Measurements from ENCODE around the gene IGFALS. TPM values are rescaled to one million over a fixed set of nuclear protein-coding genes. Genes with fewer than 3 reads are reported as not detected.

Gene IGFALS
- polyA plus RNA-seq, 1 donor from 2014 or later, result 1.2 TPM

GRCh38 chr16:1780677-1781072 is 12.8 kb downstream of the IGFALS start:
- Histone ChIP-seq H4K20me1 (ENCODE audit: insufficient read depth) (peaks cover 28% of the 10 kb centered on the region), H3K9me3 (ENCODE audit: low read length) (no peaks in the 10 kb centered on the region), H3K4me3 (ENCODE audit: low read length) (peak overlapping the region; percentile 95), H2AFZ (ENCODE audit: low read depth, low read length) (no peak overlapping the region), H3K27ac (ENCODE audit: low read length) (no peak overlapping the region), H3K79me2 (replicated peaks; ENCODE audit: insufficient read depth, low read length) (peaks cover 34% of the 10 kb centered on the region), H3K4me2 (ENCODE audit: low read length) (no peak overlapping the region), H3K36me3 (ENCODE audit: insufficient read depth, low read length) (no peaks in the 10 kb centered on the region), H3K9ac (ENCODE audit: low read length) (peak overlapping the region; percentile 82), H3F3A (ENCODE audit: insufficient read depth, low read length, poor library complexity, severe bottlenecking) (no peaks in the 10 kb centered on the region), H3K27me3 (ENCODE audit: insufficient read depth, low read depth, low read length) (no peaks in the 10 kb centered on the region), H3K9me2 (ENCODE audit: insufficient read depth, low read length) (no peaks in the 10 kb centered on the region)
- no peak for TF ChIP-seq SMC3 (conservative IDR thresholded peaks at IDR 0.05; ENCODE audit: poor library complexity)
- TF ChIP-seq EP300 (conservative IDR thresholded peaks at IDR 0.05; ENCODE audit: poor library complexity, severe bottlenecking), result no peak
- no peak for TF ChIP-seq TAF1 (IDR thresholded peaks at IDR 0.05; ENCODE audit: low read depth)
- no peak for TF ChIP-seq CTCF (IDR thresholded peaks at IDR 0.05; ENCODE audit: poor library complexity, severe bottlenecking)
- TF ChIP-seq, protein P1, sequence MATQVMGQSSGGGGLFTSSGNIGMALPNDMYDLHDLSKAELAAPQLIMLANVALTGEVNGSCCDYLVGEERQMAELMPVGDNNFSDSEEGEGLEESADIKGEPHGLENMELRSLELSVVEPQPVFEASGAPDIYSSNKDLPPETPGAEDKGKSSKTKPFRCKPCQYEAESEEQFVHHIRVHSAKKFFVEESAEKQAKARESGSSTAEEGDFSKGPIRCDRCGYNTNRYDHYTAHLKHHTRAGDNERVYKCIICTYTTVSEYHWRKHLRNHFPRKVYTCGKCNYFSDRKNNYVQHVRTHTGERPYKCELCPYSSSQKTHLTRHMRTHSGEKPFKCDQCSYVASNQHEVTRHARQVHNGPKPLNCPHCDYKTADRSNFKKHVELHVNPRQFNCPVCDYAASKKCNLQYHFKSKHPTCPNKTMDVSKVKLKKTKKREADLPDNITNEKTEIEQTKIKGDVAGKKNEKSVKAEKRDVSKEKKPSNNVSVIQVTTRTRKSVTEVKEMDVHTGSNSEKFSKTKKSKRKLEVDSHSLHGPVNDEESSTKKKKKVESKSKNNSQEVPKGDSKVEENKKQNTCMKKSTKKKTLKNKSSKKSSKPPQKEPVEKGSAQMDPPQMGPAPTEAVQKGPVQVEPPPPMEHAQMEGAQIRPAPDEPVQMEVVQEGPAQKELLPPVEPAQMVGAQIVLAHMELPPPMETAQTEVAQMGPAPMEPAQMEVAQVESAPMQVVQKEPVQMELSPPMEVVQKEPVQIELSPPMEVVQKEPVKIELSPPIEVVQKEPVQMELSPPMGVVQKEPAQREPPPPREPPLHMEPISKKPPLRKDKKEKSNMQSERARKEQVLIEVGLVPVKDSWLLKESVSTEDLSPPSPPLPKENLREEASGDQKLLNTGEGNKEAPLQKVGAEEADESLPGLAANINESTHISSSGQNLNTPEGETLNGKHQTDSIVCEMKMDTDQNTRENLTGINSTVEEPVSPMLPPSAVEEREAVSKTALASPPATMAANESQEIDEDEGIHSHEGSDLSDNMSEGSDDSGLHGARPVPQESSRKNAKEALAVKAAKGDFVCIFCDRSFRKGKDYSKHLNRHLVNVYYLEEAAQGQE (IDR thresholded peaks at IDR 0.05; ENCODE audit: borderline replicate concordance), result no peak
- no peak for TF ChIP-seq EZH2 (IDR thresholded peaks at IDR 0.05; ENCODE audit: borderline replicate concordance, insufficient read depth, low read length, poor library complexity, severe bottlenecking)
- TF ChIP-seq RAD21 (conservative IDR thresholded peaks at IDR 0.05), result no peak
- no peak for TF ChIP-seq POLR2AphosphoS5 (IDR thresholded peaks at IDR 0.05)

GRCh38 chr16:1779741-1780676 is 13.5 kb downstream of the IGFALS start:
- peaks cover 31% of the 10 kb centered on the region for H3K79me2 ChIP-seq (replicated peaks; ENCODE audit: insufficient read depth, low read length)
- no peak overlapping the region for H2AFZ ChIP-seq (ENCODE audit: low read depth, low read length)
- H3K36me3 ChIP-seq (ENCODE audit: insufficient read depth, low read length), result no peaks in the 10 kb centered on the region
- H3K9me3 ChIP-seq (ENCODE audit: low read length), result no peaks in the 10 kb centered on the region
- H3K27me3 ChIP-seq (ENCODE audit: insufficient read depth, low read depth, low read length), result no peaks in the 10 kb centered on the region
- no peak overlapping the region for H3K4me3 ChIP-seq (ENCODE audit: low read length)
- no peaks in the 10 kb centered on the region for H3F3A ChIP-seq (ENCODE audit: insufficient read depth, low read length, poor library complexity, severe bottlenecking)
- peaks cover 28% of the 10 kb centered on the region for H4K20me1 ChIP-seq (ENCODE audit: insufficient read depth)
- H3K27ac ChIP-seq (ENCODE audit: low read length), result no peak overlapping the region
- H3K9ac ChIP-seq (ENCODE audit: low read length), result no peak overlapping the region
- TF ChIP-seq RAD21 (conservative IDR thresholded peaks at IDR 0.05) (no peak), EP300 (conservative IDR thresholded peaks at IDR 0.05; ENCODE audit: poor library complexity, severe bottlenecking) (no peak), SMC3 (conservative IDR thresholded peaks at IDR 0.05; ENCODE audit: poor library complexity) (no peak), TAF1 (IDR thresholded peaks at IDR 0.05; ENCODE audit: low read depth) (no peak), CTCF (IDR thresholded peaks at IDR 0.05; ENCODE audit: poor library complexity, severe bottlenecking) (no peak), MXI1 (conservative IDR thresholded peaks at IDR 0.05; ENCODE audit: poor library complexity, severe bottlenecking) (no peak), EZH2 (IDR thresholded peaks at IDR 0.05; ENCODE audit: borderline replicate concordance, insufficient read depth, low read length, poor library complexity, severe bottlenecking) (no peak), POLR2AphosphoS5 (IDR thresholded peaks at IDR 0.05) (no peak)
- TF ChIP-seq, protein P1 (IDR thresholded peaks at IDR 0.05; ENCODE audit: borderline replicate concordance), result no peak
- no peaks in the 10 kb centered on the region for H3K9me2 ChIP-seq (ENCODE audit: insufficient read depth, low read length)
- H3K4me2 ChIP-seq (ENCODE audit: low read length), result no peak overlapping the region

Data from neural cell (in vitro differentiated cells).